Astrocyte of the spinal cord (primary cell): ENCODE measurements around the gene TRMT10A.

Experiments
- DNase-seq: peaks from one replicate; pipeline ENCODE4 v3.0.0; 2011; ENCODE audit warnings: low read depth, low spot score
- H3K4me3 ChIP-seq: 2 replicates; pipeline ENCODE4 v1.5.1; 2011; ENCODE audit warnings: low read depth, mild to moderate bottlenecking, low read length, moderate library complexity
- CTCF ChIP-seq: IDR thresholded peaks from 2 replicates; pipeline ENCODE4 v1.5.1; 2012; ENCODE audit warnings: low read depth, mild to moderate bottlenecking, low read length, inconsistent platforms
- in situ Hi-C: cut with HindIII; loops from 2 replicates; pipeline ENCODE4 v1.10.0; 2017; ENCODE audit warnings: low sequenced_read_pairs

The TRMT10A gene

DNA sequence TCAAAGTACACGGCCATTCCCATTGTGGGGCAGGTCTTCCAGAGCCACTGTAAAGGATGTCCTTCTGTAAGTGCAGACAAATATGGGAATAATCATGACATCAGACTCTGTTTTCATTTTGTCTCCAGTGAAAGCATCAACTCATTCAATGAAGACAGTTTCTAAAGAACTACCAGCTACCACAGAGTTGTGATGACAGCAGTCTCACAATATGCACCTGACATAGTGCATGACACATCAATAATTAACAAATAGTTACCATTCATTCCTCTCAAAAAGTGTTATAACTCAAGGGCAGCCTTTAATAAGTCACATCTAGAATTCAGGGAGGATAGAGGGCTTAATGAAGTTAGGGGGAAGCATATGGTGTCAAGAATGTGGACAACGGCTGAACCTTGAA lies 31.0 kb upstream of the TRMT10A start:
- in situ Hi-C loops, result no loop called here
- no peak overlapping the region for H3K4me3 ChIP-seq
- no peak for DNase-seq
- TF ChIP-seq CTCF, result no peak

DNA sequence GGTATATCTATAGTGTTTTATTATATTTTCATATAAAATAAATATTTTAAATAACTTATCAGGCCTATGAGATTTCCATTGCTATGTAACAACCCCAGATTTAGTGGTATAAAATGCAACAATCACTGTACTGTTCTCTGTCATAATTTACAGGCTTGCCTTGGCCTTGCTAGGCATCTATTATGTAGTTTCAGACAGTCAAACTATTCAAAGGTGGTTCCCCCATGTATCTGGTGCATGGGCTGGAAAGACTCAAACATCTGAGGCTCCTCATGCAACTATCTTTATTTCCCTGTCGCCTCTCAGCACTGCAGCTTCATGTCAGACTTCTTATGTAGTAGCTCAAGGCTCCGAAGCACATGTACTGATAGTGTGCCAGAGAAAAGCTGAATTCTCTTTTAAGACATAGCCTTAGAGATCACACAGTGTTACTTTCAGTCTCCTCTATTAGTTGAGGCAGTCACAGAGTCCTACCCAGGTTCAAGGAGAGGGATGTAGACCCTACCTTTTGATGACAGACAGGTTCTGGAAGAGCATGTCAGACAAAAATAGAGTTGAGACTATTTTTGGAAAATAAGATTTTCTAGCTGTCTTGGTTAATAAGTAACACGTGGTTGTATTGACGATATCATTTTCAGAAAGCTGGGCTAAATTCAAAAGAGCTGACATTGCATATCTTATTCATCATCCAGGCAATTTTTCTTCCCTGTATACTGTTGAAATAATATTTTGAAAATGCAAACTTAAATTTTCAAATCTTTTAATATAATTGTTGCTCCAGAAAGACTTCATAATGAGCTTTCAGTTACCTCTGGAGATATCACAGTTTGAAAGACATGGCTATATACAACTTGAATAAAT lies 30.2 kb upstream of the TRMT10A start:
- DNase-seq, result no peak
- H3K4me3 ChIP-seq, result no peak overlapping the region
- TF ChIP-seq CTCF, result no peak
- in situ Hi-C loops, result no loop called here

DNA sequence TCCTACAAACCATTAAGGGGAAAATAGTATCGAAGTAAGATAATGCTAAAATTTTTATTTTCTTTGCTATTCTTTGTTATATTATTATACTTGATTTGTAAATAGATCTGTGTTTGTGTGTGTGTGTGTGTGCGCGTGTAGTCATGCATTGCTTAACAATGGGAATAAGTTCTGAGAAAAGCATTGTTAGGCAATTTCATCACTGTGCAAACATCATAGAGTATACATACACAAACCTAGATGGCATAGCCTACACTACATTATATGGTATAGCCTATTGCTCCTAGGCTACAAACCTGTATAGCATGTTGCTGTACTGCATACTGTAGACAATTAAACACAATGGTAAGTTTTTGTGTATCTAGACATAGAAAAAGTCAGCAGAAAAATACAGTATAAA lies 27.9 kb upstream of the TRMT10A start:
- in situ Hi-C loops, result no loop called here
- DNase-seq, result no peak
- TF ChIP-seq CTCF, result no peak
- no peak overlapping the region for H3K4me3 ChIP-seq

DNA sequence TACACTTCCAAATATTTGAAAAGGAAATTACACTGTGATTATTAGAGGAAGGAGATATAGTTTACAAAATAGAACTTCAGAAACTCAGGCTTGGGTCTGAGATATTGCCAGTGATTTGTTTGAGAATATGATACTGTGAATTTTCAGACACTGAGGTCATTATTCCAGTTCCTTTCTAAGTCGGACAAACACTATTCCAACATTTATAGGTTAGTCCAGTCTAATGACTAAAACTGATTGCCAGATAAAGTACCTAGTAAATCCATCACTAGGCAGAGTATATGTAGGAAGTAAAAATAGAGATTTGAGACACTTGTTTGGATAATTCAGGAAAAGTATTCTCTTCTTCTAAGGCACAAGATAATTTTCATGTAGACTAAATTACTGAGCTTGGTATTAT lies 24.0 kb upstream of the TRMT10A start:
- TF ChIP-seq CTCF, result no peak
- no peak overlapping the region for H3K4me3 ChIP-seq
- no peak for DNase-seq
- in situ Hi-C loops, result no loop called here

DNA sequence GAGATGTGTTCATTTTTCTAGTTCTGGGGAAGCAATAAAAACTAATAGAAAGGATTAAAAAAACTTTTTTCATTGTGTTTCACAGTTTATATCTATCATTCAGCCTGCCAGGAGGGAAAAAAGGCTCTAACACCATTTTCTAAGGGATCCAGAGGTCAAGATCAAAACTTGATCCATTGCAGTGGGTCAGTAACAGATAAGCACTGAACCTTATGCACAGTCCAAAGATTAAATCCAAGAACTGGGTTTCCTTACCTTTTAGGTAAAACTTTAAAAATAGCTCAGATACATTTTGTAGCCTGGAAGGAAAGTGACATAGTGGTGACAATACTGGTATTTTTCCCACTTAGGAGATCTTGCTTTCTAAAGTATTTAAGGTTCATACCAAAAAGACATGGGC lies 23.5 kb upstream of the TRMT10A start:
- in situ Hi-C loops, result no loop called here
- no peak for TF ChIP-seq CTCF
- no peak overlapping the region for H3K4me3 ChIP-seq
- no peak for DNase-seq

- H3K4me3 ChIP-seq, result no peak overlapping the region
- TF ChIP-seq CTCF, result no peak
- in situ Hi-C loops, result no loop called here
- no peak for DNase-seq
These were observed 23.0 kb upstream of the TRMT10A start for GRCh38 chr4:99586797-99587196.

- in situ Hi-C loops, result no loop called here
- no peak for DNase-seq
- no peak for TF ChIP-seq CTCF
- no peak overlapping the region for H3K4me3 ChIP-seq
These were observed 22.5 kb upstream of the TRMT10A start for GRCh38 chr4:99586322-99586721.
